Jurkat, Clone E6-1 (cell line): ENCODE data around the gene KCNJ15.
"Not testable (repeated sequence)": the region's sequence is repeated elsewhere in the genome, so short reads cannot be mapped to it uniquely, and the experiment has no call there.

ENCODE experiments used
- DNase-seq: peaks from one replicate; pipeline ENCODE4 v3.0.0-alpha.2; 2011; ENCODE audit warnings: low read depth, low spot score
- H3K4me3 ChIP-seq: 2 replicates; pipeline ENCODE4 v1.5.1; 2011; ENCODE audit warnings: mild to moderate bottlenecking, low read length, control low read depth, moderate library complexity

Gene KCNJ15

GRCh38 chr21:38243732-38244406 lies 12.9 kb upstream of the KCNJ15 start:
- H3K4me3 ChIP-seq, result no peak overlapping the region
- peak; percentile 36 for DNase-seq

- H3K4me3 ChIP-seq, result no peak overlapping the region
- no peak for DNase-seq
These were observed 12.4 kb upstream of the KCNJ15 start for GRCh38 chr21:38244407-38244787.

GRCh38 chr21:38244885-38245869 lies 11.6 kb upstream of the KCNJ15 start:
- no peak overlapping the region; the same call in 1 of the 2 replicates for H3K4me3 ChIP-seq
- DNase-seq, result peak; percentile 89

GRCh38 chr21:38246511-38246910 lies 10.3 kb upstream of the KCNJ15 start:
- H3K4me3 ChIP-seq, result no peak overlapping the region
- no peak for DNase-seq

DNA sequence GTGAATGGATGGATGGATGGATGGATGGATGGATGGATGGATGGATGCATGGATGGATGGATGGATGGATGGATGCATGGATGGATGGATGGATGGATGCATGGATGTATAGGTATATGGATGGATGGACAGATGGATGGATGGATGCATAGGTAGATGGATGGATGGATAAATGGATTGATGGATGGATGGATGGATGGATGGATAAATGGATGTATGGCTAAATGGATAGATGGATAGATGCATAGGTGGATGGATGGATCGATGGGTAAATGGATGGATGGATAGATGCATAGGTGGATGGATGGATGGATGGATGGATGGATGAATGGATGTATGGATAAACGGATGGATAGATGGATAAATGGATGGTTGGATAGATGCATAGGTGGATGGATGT lies 9.7 kb upstream of the KCNJ15 start:
- H3K4me3 ChIP-seq, DNase-seq: not testable (repeated sequence)

DNA sequence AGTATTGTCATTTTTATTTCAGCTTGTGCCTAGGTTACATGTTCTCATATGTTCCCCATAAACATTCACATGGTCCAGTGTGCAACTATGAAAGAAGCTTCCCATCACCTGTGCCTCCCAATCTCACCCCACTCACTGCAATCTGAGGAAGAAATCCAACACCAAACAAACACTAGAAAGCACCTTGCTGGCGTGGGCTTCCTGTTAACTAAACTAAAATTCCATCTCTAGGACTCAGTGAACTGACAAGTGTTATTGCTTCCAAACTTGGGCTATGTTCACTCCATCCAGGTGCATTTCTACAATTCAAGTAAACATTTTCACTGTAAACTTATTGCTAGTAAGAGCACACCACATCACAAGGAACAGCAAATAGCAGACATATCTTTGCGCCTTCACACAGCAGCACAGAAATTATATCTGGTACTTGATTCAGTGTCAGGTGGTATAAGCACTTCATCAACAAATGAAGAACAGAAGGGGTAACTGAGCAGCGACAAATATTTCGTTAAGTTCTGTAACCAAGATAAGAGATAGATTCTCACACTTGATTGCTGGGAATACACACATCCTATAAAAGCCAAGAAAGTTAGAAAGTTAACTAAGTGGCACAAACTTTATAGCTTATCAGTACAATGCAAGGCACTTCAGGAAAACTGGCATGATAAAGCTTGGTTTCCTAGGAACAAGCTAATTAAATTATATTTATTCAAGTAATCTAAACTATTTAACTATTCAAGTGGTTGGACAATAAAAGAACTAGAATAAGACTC lies 8.9 kb upstream of the KCNJ15 start:
- no peak for DNase-seq
- H3K4me3 ChIP-seq, result no peak overlapping the region

DNA sequence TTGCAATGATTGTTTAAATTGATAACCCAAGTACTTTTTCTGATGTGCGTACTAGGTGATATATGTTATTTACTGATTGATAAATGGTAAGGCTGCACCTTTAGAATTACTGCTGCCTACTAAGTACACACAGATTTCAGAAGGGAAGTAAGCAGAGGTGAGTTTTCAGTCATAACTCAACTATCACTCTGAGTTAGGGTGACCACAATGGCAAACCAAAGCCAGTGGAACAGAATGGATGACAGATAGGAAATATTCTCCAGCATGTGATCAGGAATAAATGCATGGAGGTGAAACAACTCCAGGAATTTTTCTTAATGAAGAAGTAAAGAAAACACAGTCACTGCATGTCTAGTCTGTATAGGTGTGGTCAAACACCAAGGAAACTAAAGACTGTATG lies 7.5 kb upstream of the KCNJ15 start:
- DNase-seq, result no peak
- no peak overlapping the region for H3K4me3 ChIP-seq

GRCh38 chr21:38249696-38250278 lies 7.0 kb upstream of the KCNJ15 start:
- no peak for DNase-seq

DNA sequence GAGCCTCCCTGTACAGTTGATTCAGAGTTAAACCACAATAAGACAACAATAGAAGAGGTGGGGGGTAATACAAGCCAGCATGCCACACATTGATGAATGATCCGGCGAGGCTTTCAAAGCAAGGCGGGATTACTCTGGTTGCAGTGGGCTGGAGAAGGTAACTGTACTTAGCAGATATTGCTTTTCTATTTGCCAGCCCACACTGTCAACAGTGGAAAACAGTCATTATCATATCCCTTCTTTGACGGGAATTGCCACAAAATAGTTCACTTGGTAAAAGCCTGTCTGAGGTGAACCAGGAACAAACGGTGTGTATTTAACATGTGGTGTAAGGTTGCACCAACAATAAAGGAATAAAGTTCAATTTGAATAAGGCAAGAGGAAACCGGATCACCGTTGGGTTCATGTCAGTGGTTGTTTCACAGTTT lies 5.8 kb upstream of the KCNJ15 start:
- no peak overlapping the region for H3K4me3 ChIP-seq
- DNase-seq, result no peak

More at GRCh38 chr21:38249696-38250278, 7.0 kb upstream of the KCNJ15 start:
- H3K4me3 ChIP-seq, result no peak overlapping the region

DNA sequence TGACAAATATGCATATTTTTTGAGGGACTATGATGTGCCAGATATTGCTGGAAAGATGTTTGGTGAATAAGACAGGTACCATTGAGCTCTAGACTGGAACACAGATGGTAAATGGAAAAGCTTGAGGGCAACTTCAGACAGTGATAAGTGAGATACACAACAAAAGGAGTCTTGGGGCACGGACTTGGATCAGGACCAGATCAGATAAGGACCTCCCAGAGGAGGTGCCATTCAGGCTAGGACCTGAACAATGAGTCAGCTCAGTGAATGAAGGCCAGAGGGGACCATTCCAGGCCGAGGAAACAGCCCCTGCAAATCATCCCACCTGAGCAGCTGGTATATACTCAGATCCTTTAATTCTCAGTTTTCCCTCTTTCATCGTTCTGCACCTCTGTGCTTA lies 1.8 kb upstream of the KCNJ15 start:
- no peak for DNase-seq
- no peak overlapping the region for H3K4me3 ChIP-seq

DNA sequence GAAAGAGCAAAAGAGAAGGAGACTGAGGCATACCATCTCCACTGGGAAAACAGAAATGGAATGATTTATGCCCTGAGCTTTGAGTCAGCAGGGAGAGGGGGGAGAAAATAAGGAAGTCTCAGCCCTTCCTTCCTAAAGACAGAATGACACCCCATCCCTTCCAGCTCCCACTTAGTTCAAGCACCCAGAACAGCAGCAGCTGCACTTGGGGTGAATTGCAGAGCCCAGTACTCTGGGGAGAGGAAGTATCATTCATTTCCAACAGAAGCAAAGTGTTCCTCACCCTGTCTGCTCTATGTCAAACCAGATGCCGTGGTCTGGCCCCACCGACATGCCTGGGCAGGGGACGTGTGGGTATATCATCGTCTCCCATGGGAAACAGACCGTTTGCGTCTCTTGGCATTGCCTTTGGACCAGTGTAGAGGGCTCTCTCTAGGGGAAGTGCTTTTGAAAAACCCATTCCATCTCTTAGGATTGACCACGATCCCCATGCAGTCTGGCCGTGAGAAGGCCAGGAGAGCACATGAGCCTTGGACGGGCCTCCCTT lies 1.1 kb upstream of the KCNJ15 start:
- no peak overlapping the region for H3K4me3 ChIP-seq
- no peak for DNase-seq

GRCh38 chr21:38257667-38258066 lies 876 bp downstream of the KCNJ15 start:
- no peak overlapping the region for H3K4me3 ChIP-seq
- DNase-seq, result no peak

DNA sequence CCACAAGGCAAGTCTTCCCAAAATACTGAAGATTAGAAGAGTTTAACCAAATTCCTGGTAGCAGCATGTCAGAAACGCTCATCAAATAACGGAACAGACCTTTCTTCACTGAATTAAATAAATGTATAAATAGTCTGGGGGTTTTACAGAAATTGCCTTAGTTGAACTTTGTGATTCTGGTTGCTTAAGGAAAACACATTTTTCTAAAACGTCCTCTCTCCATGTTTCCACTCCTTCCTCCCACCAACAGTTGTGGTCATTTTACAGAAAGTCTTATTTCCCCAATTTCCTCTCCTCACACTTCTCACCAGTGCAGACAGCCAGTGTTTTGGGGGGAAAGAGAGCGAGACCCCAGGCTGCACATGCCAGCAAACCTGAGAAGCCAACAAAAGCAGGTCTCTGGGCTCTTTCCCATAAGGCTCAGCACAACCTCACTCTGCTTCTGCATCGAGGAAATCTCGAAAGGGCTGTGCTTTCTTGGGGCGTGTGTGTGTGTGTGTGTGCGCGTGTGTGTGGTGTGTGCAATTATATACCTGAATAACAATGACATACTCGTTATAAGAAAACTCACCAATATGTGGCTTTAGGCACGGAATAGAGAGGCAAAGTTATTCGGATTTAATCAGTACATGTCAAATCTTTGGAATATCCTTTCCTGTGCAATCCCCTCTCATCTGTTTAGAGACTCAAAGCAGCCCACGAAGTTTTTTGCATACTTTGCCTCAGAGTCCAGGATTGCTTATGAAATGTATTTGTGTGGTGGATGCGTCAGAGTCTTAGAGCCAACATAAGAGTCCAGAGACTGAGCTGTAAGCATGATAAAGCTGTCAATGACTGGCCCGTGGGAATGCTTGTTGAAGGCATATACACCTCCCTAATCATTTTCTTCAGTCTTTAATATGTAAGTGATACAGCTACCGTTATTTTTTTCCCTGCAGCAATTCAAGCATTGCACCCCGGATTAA lies 2.0 kb downstream of the KCNJ15 start:
- DNase-seq, result no peak
- no peak overlapping the region for H3K4me3 ChIP-seq

DNA sequence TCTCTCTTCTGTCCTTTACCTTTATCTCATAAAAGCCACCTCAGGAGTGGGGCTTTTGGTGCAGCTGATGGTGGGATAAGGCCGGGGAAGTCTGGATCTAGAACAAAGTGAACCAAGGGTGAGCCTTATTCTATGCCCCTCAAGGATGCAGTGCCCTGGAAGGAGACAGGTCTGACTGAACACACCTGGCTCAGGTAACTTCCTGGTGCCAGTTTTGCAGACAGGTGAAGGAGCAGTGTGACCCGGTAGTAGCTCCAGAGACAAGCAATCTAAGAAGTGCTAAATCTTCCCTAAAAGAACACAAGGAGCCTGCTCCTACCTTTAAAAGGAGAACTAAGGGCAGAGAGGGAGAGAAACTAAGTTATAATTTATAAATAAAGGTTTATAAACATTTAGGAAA lies 2.9 kb downstream of the KCNJ15 start:
- no peak overlapping the region for H3K4me3 ChIP-seq
- no peak for DNase-seq

- no peak for DNase-seq
- H3K4me3 ChIP-seq, result no peak overlapping the region
These were observed 3.6 kb downstream of the KCNJ15 start for GRCh38 chr21:38260426-38260825.

GRCh38 chr21:38261851-38262250 lies 5.1 kb downstream of the KCNJ15 start:
- no peak for DNase-seq
- no peak overlapping the region for H3K4me3 ChIP-seq

GRCh38 chr21:38263493-38263892 lies 6.7 kb downstream of the KCNJ15 start:
- no peak for DNase-seq

GRCh38 chr21:38264571-38264970 lies 7.8 kb downstream of the KCNJ15 start:
- DNase-seq, result no peak
- no peak overlapping the region for H3K4me3 ChIP-seq

More at GRCh38 chr21:38263493-38263892, 6.7 kb downstream of the KCNJ15 start:
- no peak overlapping the region for H3K4me3 ChIP-seq
